Chondrocyte (in vitro differentiated cells): ENCODE data around the gene BNC2. TPM values are rescaled to one million over a fixed set of nuclear protein-coding genes. Genes with fewer than 3 reads are reported as not detected.

Experiments
- DNase-seq: peaks from one replicate; pipeline ENCODE4 v3.0.0; 2021; ENCODE audit warnings: mixed read lengths, low spot score
- H3K27ac Mint-ChIP-seq: one replicate; pipeline ENCODE4 v1.8.0; 2021; ENCODE audit warnings: mild to moderate bottlenecking, moderate library complexity, mixed read lengths; ENCODE audit not compliant: unreplicated experiment
- H3K27me3 Mint-ChIP-seq: 2 replicates; pipeline ENCODE4 v1.8.0; 2021; ENCODE audit warnings: low read depth, mixed read lengths
- H3K36me3 Mint-ChIP-seq: 2 replicates; pipeline ENCODE4 v1.8.0; 2021; ENCODE audit warnings: low read depth, mixed read lengths
- H3K4me1 Mint-ChIP-seq: 2 replicates; pipeline ENCODE4 v1.8.0; 2021; ENCODE audit warnings: low read depth, mild to moderate bottlenecking, mixed read lengths
- H3K4me3 Mint-ChIP-seq: one replicate; pipeline ENCODE4 v1.8.0; 2021; ENCODE audit warnings: mild to moderate bottlenecking, moderate library complexity, mixed read lengths; ENCODE audit not compliant: unreplicated experiment
- H3K9me3 Mint-ChIP-seq: 2 replicates; pipeline ENCODE4 v1.8.0; 2021; ENCODE audit warnings: low read depth, mixed read lengths
- total RNA-seq: library from RNA; stranded (reverse); gene quantifications from 3 replicates; pipeline ENCODE4 v1.2.1, GENCODE V29; 2021
- TF ChIP-seq, protein P1 (sequence below): fragments of 200-600 bp; sonication (generic); IDR thresholded peaks from 2 replicates; pipeline ENCODE4 v1.5.0; 2021; ENCODE audit warnings: antibody characterized with exemption, mild to moderate bottlenecking, moderate library complexity

The BNC2 gene
- total RNA-seq, 1 donor from 2014 or later, result 17.8 TPM

- H3K4me1 Mint-ChIP-seq, result no peaks in the 10 kb centered on the region
- TF ChIP-seq, protein P1, sequence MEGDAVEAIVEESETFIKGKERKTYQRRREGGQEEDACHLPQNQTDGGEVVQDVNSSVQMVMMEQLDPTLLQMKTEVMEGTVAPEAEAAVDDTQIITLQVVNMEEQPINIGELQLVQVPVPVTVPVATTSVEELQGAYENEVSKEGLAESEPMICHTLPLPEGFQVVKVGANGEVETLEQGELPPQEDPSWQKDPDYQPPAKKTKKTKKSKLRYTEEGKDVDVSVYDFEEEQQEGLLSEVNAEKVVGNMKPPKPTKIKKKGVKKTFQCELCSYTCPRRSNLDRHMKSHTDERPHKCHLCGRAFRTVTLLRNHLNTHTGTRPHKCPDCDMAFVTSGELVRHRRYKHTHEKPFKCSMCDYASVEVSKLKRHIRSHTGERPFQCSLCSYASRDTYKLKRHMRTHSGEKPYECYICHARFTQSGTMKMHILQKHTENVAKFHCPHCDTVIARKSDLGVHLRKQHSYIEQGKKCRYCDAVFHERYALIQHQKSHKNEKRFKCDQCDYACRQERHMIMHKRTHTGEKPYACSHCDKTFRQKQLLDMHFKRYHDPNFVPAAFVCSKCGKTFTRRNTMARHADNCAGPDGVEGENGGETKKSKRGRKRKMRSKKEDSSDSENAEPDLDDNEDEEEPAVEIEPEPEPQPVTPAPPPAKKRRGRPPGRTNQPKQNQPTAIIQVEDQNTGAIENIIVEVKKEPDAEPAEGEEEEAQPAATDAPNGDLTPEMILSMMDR, result no peak
- no peaks in the 10 kb centered on the region for H3K9me3 Mint-ChIP-seq
- H3K36me3 Mint-ChIP-seq, result no peaks in the 10 kb centered on the region
- DNase-seq, result no peak
- no peaks in the 10 kb centered on the region for H3K27me3 Mint-ChIP-seq
- H3K4me3 Mint-ChIP-seq, result no peak overlapping the region
- H3K27ac Mint-ChIP-seq, result no peak overlapping the region
These were observed 54.5 kb downstream of the BNC2 start for GRCh38 chr9:16816011-16816410.

- Mint-ChIP-seq H3K27ac (no peak overlapping the region), H3K4me3 (no peak overlapping the region), H3K36me3 (no peaks in the 10 kb centered on the region), H3K9me3 (no peaks in the 10 kb centered on the region), H3K4me1 (no peaks in the 10 kb centered on the region), H3K27me3 (no peaks in the 10 kb centered on the region)
- DNase-seq, result no peak
- TF ChIP-seq, protein P1, result no peak
These were observed 55.4 kb downstream of the BNC2 start for GRCh38 chr9:16815079-16815478.

DNA sequence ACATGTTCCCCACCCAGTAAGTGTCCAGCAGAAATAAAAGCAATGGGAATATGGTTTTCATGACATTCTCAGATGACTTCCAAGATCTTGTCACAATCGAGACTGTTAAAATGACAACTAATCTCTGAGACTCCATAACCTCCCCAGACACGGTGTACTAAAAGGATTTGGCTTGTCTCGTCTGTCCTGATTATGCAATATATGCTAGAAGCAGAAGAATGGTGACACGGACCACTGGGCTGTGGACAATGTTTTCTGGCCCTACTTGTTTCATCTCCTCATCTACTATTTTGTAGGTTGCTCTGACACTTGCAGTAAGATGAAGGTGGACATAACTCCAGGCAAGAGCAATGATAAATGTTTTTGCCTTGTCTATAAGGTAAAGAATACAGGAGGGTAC is 56.6 kb downstream of the BNC2 start:
- DNase-seq, result no peak
- Mint-ChIP-seq H3K9me3 (no peaks in the 10 kb centered on the region), H3K4me1 (no peaks in the 10 kb centered on the region), H3K4me3 (no peak overlapping the region), H3K36me3 (no peaks in the 10 kb centered on the region), H3K27ac (no peak overlapping the region), H3K27me3 (no peaks in the 10 kb centered on the region)
- TF ChIP-seq, protein P1, result no peak

- Mint-ChIP-seq H3K27me3 (no peaks in the 10 kb centered on the region), H3K9me3 (no peaks in the 10 kb centered on the region), H3K36me3 (no peaks in the 10 kb centered on the region), H3K4me1 (no peaks in the 10 kb centered on the region), H3K4me3 (no peak overlapping the region), H3K27ac (no peak overlapping the region)
- no peak for DNase-seq
- TF ChIP-seq, protein P1, result no peak
These were observed 58.3 kb downstream of the BNC2 start for GRCh38 chr9:16811987-16812685.

DNA sequence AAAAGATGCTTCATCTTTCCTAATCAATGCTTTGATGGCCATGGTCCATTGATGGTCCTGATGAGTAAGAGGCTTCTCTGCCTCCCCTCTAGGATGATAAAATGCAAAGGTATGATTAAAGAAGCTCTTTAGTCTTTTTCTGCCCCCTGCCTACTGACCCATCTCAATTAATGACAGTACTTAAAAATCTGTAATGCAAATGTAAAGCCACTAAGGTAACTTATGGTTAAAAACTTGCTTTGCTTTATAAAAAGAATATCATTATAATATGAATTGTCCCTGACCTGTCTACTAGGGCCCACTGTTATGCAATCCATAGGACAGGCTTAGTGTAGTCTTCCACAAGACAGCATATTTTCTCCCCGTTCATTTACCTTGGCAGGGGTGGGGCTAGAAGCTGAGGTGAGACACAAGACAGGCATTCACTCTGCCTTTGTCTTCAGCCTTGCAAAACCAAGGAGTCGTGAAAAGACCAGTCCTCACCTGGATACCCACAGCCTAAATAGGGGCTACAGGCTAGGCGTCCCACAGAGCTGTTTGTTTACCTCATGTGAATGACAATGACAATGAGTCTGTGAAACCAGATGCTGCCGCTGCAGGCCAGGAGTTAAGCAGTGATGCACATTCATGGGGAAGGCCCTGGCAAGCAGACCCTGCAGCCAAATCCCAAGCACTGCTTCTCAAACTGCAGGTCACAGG is 60.4 kb downstream of the BNC2 start:
- DNase-seq, result no peak
- H3K4me1 Mint-ChIP-seq, result no peaks in the 10 kb centered on the region
- no peak overlapping the region for H3K4me3 Mint-ChIP-seq
- TF ChIP-seq, protein P1, result no peak
- no peaks in the 10 kb centered on the region for H3K27me3 Mint-ChIP-seq
- no peak overlapping the region for H3K27ac Mint-ChIP-seq
- H3K9me3 Mint-ChIP-seq, result no peaks in the 10 kb centered on the region
- H3K36me3 Mint-ChIP-seq, result no peaks in the 10 kb centered on the region
